Ascending aorta (tissue), 2 donors: ENCODE measurements around the gene DKK3. TPM values are rescaled to one million over a fixed set of nuclear protein-coding genes. Genes with fewer than 3 reads are reported as not detected.
"Not testable (repeated sequence)": the region's sequence is repeated elsewhere in the genome, so short reads cannot be mapped to it uniquely, and the experiment has no call there.

Experiments
- DNase-seq, 2 donors: peaks; one replicate each; pipeline ENCODE4 v3.0.0-alpha.2; 2019; ENCODE audit warnings: low spot score in 2 of 2
- H3K27ac ChIP-seq, 2 donors: fragments of 200-600 bp; sonication (generic); one replicate each; pipeline ENCODE4 v1.5.1; 2016 to 2017; ENCODE audit warnings: mild to moderate bottlenecking in 1 of 2
- H3K27me3 ChIP-seq: fragments of 200-600 bp; sonication (generic); one replicate; pipeline ENCODE4 v1.5.1; 2017
- H3K36me3 ChIP-seq, 2 donors: fragments of 200-600 bp; sonication (generic); one replicate each; pipeline ENCODE4 v1.5.1; 2016
- H3K4me1 ChIP-seq, 2 donors: fragments of 200-600 bp; sonication (generic); one replicate each; pipeline ENCODE4 v1.5.1; 2016 to 2017; ENCODE audit warnings: mild to moderate bottlenecking in 1 of 2
- H3K4me3 ChIP-seq, 2 donors: fragments of 200-600 bp; sonication (generic); one replicate each; pipeline ENCODE4 v1.5.1; 2016 to 2017; ENCODE audit warnings: mild to moderate bottlenecking in 1 of 2
- H3K9me3 ChIP-seq, 2 donors: fragments of 200-600 bp; sonication (generic); one replicate each; pipeline ENCODE4 v1.5.1; 2016
- intact Hi-C: fragments of 100-400 bp; cut with DNase I; formaldehyde crosslinking; loops from one replicate; pipeline ENCODE4 v1.15.1; 2023
- total RNA-seq: library from RNA; depleted of rRNA; stranded (reverse); fragments of >200 nt; gene quantifications from one replicate; pipeline ENCODE4 v1.1.0, GENCODE V29; 2016
- TF ChIP-seq, protein P1 (sequence below), 3 experiments: fragments of 200-600 bp in 2 of 3; fragments of 450-650 bp in 1 of 3; sonication (generic) in 2 of 3; IDR thresholded peaks; one replicate each; pipeline ENCODE4 v1.5.1; 2016 to 2019; ENCODE audit warnings: antibody characterized with exemption in 3 of 3, mild to moderate bottlenecking in 1 of 3, moderate library complexity in 1 of 3

The DKK3 gene
- total RNA-seq, 1 donor from 2014 or later: 433 TPM

DNA sequence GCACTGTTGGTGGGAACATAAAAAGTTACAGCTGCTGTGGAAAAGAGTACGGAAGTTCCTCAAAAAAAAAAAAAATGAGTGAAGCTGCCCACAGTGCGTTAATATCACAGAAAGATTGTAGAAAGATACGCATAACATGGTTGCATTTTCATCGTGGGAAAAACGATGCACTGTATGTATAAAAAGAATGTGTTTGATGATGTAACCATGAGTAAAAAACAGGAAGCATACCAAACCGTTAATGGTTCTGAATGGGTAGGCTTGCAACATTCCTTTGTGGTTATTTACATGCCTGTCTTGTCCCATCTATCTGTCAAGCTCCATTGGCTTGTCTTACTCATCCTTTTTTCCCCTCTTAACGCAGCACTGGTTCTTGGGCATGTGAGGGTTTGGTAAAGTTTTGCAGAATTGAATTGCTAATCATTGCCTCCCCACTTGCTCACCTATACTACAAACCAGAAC lies 33.8 kb upstream of the DKK3 start:
- H3K36me3 ChIP-seq: no peaks in the 10 kb centered on the region
- no peak for DNase-seq
- H3K27ac ChIP-seq: no peak overlapping the region
- no peak overlapping the region for H3K4me3 ChIP-seq
- intact Hi-C loops: loop anchor here (2.0 kb wide), 1 partner anchor 25 kb away; no protein-coding TSS in a partner anchor
- H3K4me1 ChIP-seq: peaks cover 0 to 7% of the 10 kb centered on the region in 2 donors
- TF ChIP-seq, protein P1, sequence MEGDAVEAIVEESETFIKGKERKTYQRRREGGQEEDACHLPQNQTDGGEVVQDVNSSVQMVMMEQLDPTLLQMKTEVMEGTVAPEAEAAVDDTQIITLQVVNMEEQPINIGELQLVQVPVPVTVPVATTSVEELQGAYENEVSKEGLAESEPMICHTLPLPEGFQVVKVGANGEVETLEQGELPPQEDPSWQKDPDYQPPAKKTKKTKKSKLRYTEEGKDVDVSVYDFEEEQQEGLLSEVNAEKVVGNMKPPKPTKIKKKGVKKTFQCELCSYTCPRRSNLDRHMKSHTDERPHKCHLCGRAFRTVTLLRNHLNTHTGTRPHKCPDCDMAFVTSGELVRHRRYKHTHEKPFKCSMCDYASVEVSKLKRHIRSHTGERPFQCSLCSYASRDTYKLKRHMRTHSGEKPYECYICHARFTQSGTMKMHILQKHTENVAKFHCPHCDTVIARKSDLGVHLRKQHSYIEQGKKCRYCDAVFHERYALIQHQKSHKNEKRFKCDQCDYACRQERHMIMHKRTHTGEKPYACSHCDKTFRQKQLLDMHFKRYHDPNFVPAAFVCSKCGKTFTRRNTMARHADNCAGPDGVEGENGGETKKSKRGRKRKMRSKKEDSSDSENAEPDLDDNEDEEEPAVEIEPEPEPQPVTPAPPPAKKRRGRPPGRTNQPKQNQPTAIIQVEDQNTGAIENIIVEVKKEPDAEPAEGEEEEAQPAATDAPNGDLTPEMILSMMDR (IDR thresholded peaks at IDR 0.05): no peak
- H3K27me3 ChIP-seq: no peaks in the 10 kb centered on the region
- H3K9me3 ChIP-seq: no peaks in the 10 kb centered on the region

GRCh38 chr11:12040719-12041118 lies 32.3 kb upstream of the DKK3 start:
- DNase-seq, H3K9me3 ChIP-seq, H3K4me1 ChIP-seq, H3K27me3 ChIP-seq, H3K27ac ChIP-seq, H3K36me3 ChIP-seq, intact Hi-C loops, H3K4me3 ChIP-seq: not testable (repeated sequence)

DNA sequence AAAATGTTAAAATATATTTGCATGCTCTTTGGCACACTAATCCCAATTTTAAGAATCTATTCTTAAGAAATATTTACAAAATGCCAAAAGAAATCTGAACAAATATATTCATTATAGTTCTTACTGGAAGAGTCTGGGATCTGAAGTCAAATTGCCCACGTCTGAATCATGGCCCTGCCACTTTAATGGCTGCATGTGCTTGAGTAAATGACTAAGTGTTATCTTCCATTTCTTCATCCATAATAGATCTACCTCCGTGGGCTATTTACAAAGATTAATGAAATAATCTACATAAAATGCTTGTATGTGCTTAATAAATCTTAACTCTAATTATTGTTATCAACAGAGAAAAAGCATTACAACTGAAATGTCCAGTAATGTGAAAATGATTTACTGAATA lies 24.5 kb upstream of the DKK3 start:
- TF ChIP-seq, protein P1 (IDR thresholded peaks at IDR 0.05): no peak
- Histone ChIP-seq H3K4me1 (no peaks in the 10 kb centered on the region), H3K36me3 (no peaks in the 10 kb centered on the region), H3K4me3 (no peak overlapping the region), H3K27ac (no peak overlapping the region), H3K27me3 (no peaks in the 10 kb centered on the region), H3K9me3 (no peaks in the 10 kb centered on the region)
- DNase-seq: no peak
- intact Hi-C loops: no loop called here

GRCh38 chr11:12031856-12032544 lies 23.6 kb upstream of the DKK3 start:
- H3K36me3 ChIP-seq: no peaks in the 10 kb centered on the region

GRCh38 chr11:12029738-12030363 lies 21.4 kb upstream of the DKK3 start:
- Histone ChIP-seq H3K27me3 (no peaks in the 10 kb centered on the region), H3K4me1 (no peaks in the 10 kb centered on the region), H3K36me3 (no peaks in the 10 kb centered on the region), H3K9me3 (no peaks in the 10 kb centered on the region), H3K27ac (no peak overlapping the region), H3K4me3 (no peak overlapping the region)
- intact Hi-C loops: no loop called here
- DNase-seq: no peak
- TF ChIP-seq, protein P1 (IDR thresholded peaks at IDR 0.05): no peak

More at GRCh38 chr11:12031856-12032544, 23.6 kb upstream of the DKK3 start:
- Histone ChIP-seq H3K27me3 (no peaks in the 10 kb centered on the region), H3K4me3 (no peak overlapping the region), H3K4me1 (no peaks in the 10 kb centered on the region), H3K27ac (no peak overlapping the region), H3K9me3 (no peaks in the 10 kb centered on the region)
- DNase-seq: no peak
- intact Hi-C loops: no loop called here
- TF ChIP-seq, protein P1 (IDR thresholded peaks at IDR 0.05): no peak

GRCh38 chr11:12029119-12029518 lies 20.7 kb upstream of the DKK3 start:
- Histone ChIP-seq H3K4me3 (no peak overlapping the region), H3K27me3 (no peaks in the 10 kb centered on the region), H3K36me3 (no peaks in the 10 kb centered on the region), H3K9me3 (no peaks in the 10 kb centered on the region), H3K27ac (no peak overlapping the region), H3K4me1 (no peaks in the 10 kb centered on the region)
- intact Hi-C loops: no loop called here
- TF ChIP-seq, protein P1 (IDR thresholded peaks at IDR 0.05): no peak
- DNase-seq: no peak
